SK-N-MC (cell line): ENCODE results near the gene GDPD5.

Source experiments
- EZH2 ChIP-seq: fragments of 200-600 bp; sonication (generic); IDR thresholded peaks from one replicate; pipeline ENCODE4 v1.6.1; 2017; ENCODE audit warnings: antibody characterized with exemption
- POLR2AphosphoS5 ChIP-seq: IDR thresholded peaks from 2 replicates; pipeline ENCODE4 v1.6.1; 2012; ENCODE audit warnings: mild to moderate bottlenecking, low read depth, low read length, borderline replicate concordance

GRCh38 chr11:75570559-75571139 lies 44.9 kb upstream of the GDPD5 start:
- no peak; the same call in 1 of the 2 replicates for TF ChIP-seq POLR2AphosphoS5
- no peak for TF ChIP-seq EZH2
